ENCODE measurements around the gene TBXAS1.

GRCh38 chr7:140017543-140017942 is 188.5 kb downstream of the TBXAS1 start:
- TF ChIP-seq ZNF274 (IDR thresholded peaks at IDR 0.05; ENCODE audit: low read length) (no peak), ZNF274 (tag by site-specific recombination; IDR thresholded peaks at IDR 0.05; ENCODE audit: borderline replicate concordance) (no peak), ZNF791 (tag by site-specific recombination; IDR thresholded peaks at IDR 0.05) (no peak), CTCF (tag by site-specific recombination; IDR thresholded peaks at IDR 0.05) (no peak), AEBP2 (tag by site-specific recombination; IDR thresholded peaks at IDR 0.05; ENCODE audit: borderline replicate concordance) (no peak), ZNF433 (tag by site-specific recombination; IDR thresholded peaks at IDR 0.05; ENCODE audit: low read depth) (no peak), MYNN (tag by site-specific recombination; IDR thresholded peaks at IDR 0.05; ENCODE audit: borderline replicate concordance) (no peak), REPIN1 (tag by site-specific recombination; IDR thresholded peaks at IDR 0.05; ENCODE audit: low read depth) (no peak), ZBTB48 (tag by site-specific recombination; IDR thresholded peaks at IDR 0.05) (no peak), YY1 (tag by site-specific recombination; IDR thresholded peaks at IDR 0.05) (no peak), ZBTB17 (tag by site-specific recombination; IDR thresholded peaks at IDR 0.05) (no peak), ZNF426 (tag by site-specific recombination; IDR thresholded peaks at IDR 0.05) (no peak), ATF2 (tag by site-specific recombination; IDR thresholded peaks at IDR 0.05; ENCODE audit: low read depth) (no peak), ZNF24 (tag by site-specific recombination; IDR thresholded peaks at IDR 0.05) (no peak), PATZ1 (tag by site-specific recombination; IDR thresholded peaks at IDR 0.05) (no peak)
